K562 (cell line): Measurements from ENCODE around the gene MAN1B1. TPM values are rescaled to one million over a fixed set of nuclear protein-coding genes. Genes with fewer than 3 reads are reported as not detected.
A peak's percentile ranks its signal among the peaks of the same experiment; 100 is the strongest.

Experiments
- ATAC-seq: fragments of 200-7000 bp; cut with Tn5 transposase; 3 replicates; pipeline ENCODE4 v1.9.1; 2020; ENCODE audit warnings: moderate library complexity
- BruUV-seq: library from RNA; stranded (reverse); fragments of 400-500 nt; replicated peaks from 2 replicates; lab custom pipeline; 2021; lab: Mats Ljungman, UMichigan
- CTCF ChIA-PET: fragments of 300-600 bp; formaldehyde crosslinking; extraction: SDS; loops from one replicate; lab custom pipeline; 2021; ENCODE audit warnings: low intra/inter-chr PET ratio; lab: Yijun Ruan, JAX
- POLR2A ChIA-PET: fragments of 300-600, 350-650 bp; sonication (Branson Sonifier 250); formaldehyde crosslinking; extraction: SDS; loops from one replicate; lab custom pipeline; 2021; ENCODE audit warnings: antibody characterized with exemption, inconsistent platforms; lab: Yijun Ruan, JAX
- DNase-seq, 4 experiments: peaks; one replicate each; pipeline versions ENCODE4 v3.0.0 to v3.0.0-alpha.2; 2011 to 2018; ENCODE audit warnings: low spot score in 3 of 4, mixed read lengths in 3 of 4; ENCODE audit errors: extremely low read depth in 1 of 4
- FAIRE-seq: peaks from 2 replicates; lab custom pipeline; 2011; peaks lifted over from hg19 to GRCh38; lab: Jason Lieb, UNC
- H2AFZ ChIP-seq: 2 replicates; pipeline ENCODE4 v1.6.0; 2011; ENCODE audit warnings: low read depth, low read length, control low read depth, inconsistent platforms
- H3K27ac ChIP-seq: fragments of 200-600 bp; 3 replicates; pipeline ENCODE4 v1.8.0; 2011; ENCODE audit warnings: low read depth, mild to moderate bottlenecking, control low read depth, inconsistent platforms, low read length, moderate library complexity, mixed read lengths; ENCODE audit errors: extremely low read depth
- H3K27me3 ChIP-seq, 2 experiments: fragments of 300-600 bp in 1 of 2; 2 replicates in 1 of 2; 3 replicates in 1 of 2; pipeline versions ENCODE4 v1.6.0 to v1.8.0; 2011; ENCODE audit warnings: inconsistent platforms in 2 of 2, low read length in 2 of 2, mild to moderate bottlenecking in 1 of 2, mixed read lengths in 1 of 2, moderate library complexity in 1 of 2; ENCODE audit not compliant: control insufficient read depth in 2 of 2, insufficient read depth in 2 of 2
- H3K36me3 ChIP-seq: fragments of 300-600 bp; 3 replicates; pipeline ENCODE4 v1.8.0; 2011; ENCODE audit warnings: mild to moderate bottlenecking, low read length, inconsistent platforms; ENCODE audit not compliant: control insufficient read depth, insufficient read depth
- H3K4me1 ChIP-seq, 2 experiments: fragments of 200-600 bp in 1 of 2; replicated peaks in 1 of 2; 2 replicates in 1 of 2; 3 replicates in 1 of 2; pipeline versions ENCODE4 v1.5.1 to v1.8.0; 2011; ENCODE audit warnings: inconsistent platforms in 2 of 2, low read length in 2 of 2, mild to moderate bottlenecking in 1 of 2, mixed read lengths in 1 of 2, moderate library complexity in 1 of 2; ENCODE audit not compliant: control insufficient read depth in 2 of 2, insufficient read depth in 2 of 2
- H3K4me2 ChIP-seq: 2 replicates; pipeline ENCODE4 v1.6.1; 2011; ENCODE audit warnings: low read length, control low read depth, inconsistent platforms, mixed read lengths; ENCODE audit not compliant: insufficient read depth
- H3K4me3 ChIP-seq: fragments of 200-600 bp; sonication (generic), shearing (Covaris generic); 2 replicates; pipeline ENCODE4 v1.5.1; 2016; ENCODE audit warnings: control low read depth, inconsistent platforms
- H3K79me2 ChIP-seq: fragments of 200-600 bp; 3 replicates; pipeline ENCODE4 v1.8.0; 2011; ENCODE audit warnings: low read length, inconsistent platforms; ENCODE audit not compliant: control insufficient read depth, insufficient read depth
- H3K9ac ChIP-seq, 2 experiments: 2 replicates each; pipeline versions ENCODE4 v1.6.0 to v1.6.1; 2011; ENCODE audit warnings: low read depth in 2 of 2, low read length in 2 of 2, control low read depth in 1 of 2, inconsistent platforms in 1 of 2, mild to moderate bottlenecking in 1 of 2, mixed read lengths in 1 of 2; ENCODE audit not compliant: insufficient read depth in 1 of 2
- H3K9me1 ChIP-seq: one replicate; pipeline ENCODE4 v1.6.0; 2011; ENCODE audit warnings: inconsistent platforms, mild to moderate bottlenecking, low read length, moderate library complexity; ENCODE audit not compliant: control insufficient read depth, insufficient read depth
- H3K9me3 ChIP-seq: replicated peaks from 2 replicates; pipeline ENCODE4 v1.5.1; 2011; ENCODE audit warnings: low read depth, low read length, inconsistent platforms; ENCODE audit not compliant: control insufficient read depth, insufficient read depth
- H4K20me1 ChIP-seq: replicated peaks from 2 replicates; pipeline ENCODE4 v1.6.1; 2011; ENCODE audit warnings: low read length, inconsistent platforms, mixed read lengths; ENCODE audit not compliant: control insufficient read depth, insufficient read depth
- ATF3 ChIP-seq, 2 experiments: fragments of 450-650 bp in 1 of 2; sonication (generic) in 1 of 2; formaldehyde crosslinking in 1 of 2; IDR thresholded peaks in 1 of 2; conservative IDR thresholded peaks in 1 of 2; 2 replicates each; pipeline versions ENCODE4 v1.6.1 to v1.8.1; 2016 to 2023; ENCODE audit warnings: mild to moderate bottlenecking in 2 of 2, moderate library complexity in 2 of 2, inconsistent platforms in 1 of 2, missing genetic modification reagents in 1 of 2
- POLR2G ChIP-seq: fragments of 200-400 bp; formaldehyde crosslinking; IDR thresholded peaks from 2 replicates; pipeline ENCODE4 v1.6.1; 2017; ENCODE audit warnings: low read depth, mild to moderate bottlenecking, antibody characterized with exemption, low read length, moderate library complexity
- ZBTB33 ChIP-seq: sonication (generic); formaldehyde crosslinking; IDR thresholded peaks from 2 replicates; pipeline ENCODE4 v1.8.1; 2023; ENCODE audit warnings: mild to moderate bottlenecking, missing genetic modification reagents
- ZNF444 ChIP-seq: fragments of 250-450 bp; sonication (Bioruptor Pico); IDR thresholded peaks from 2 replicates; pipeline ENCODE4 v1.4.0; 2020; ENCODE audit warnings: mild to moderate bottlenecking, moderate library complexity
- WGBS: fragments of 100-300 bp; shearing (Covaris generic); methylation state at CpG from one replicate; pipeline ENCODE4 v1.1.6; 2016; ENCODE audit warnings: low coverage, mixed read lengths; ENCODE audit not compliant: insufficient coverage; ENCODE audit errors: missing lambda C conversion rate; 5-methylcytosine and 5-hydroxymethylcytosine counted together
- in situ Hi-C: fragments of 300-500 bp; cut with MboI; formaldehyde crosslinking; loops from 4 replicates; pipeline ENCODE4 v1.15.0; 2018; ENCODE audit warnings: inconsistent platforms, mixed read lengths
- intact Hi-C: fragments of 100-400 bp; cut with micrococcal nuclease; formaldehyde crosslinking; loops from 2 replicates; pipeline ENCODE4 v1.14.2; 2022
- polyA plus RNA-seq, 8 experiments: library from polyadenylated mRNA; depleted of rRNA in 4 of 8; stranded (reverse) in 5 of 8; unstranded in 3 of 8; fragments of >200 nt; fragmentation: Nextera tagmentation in 2 of 8; fragmentation: Illumina TruSeq in 1 of 8; extraction: Ambion mirVana in 2 of 8; extraction: Trizol in 1 of 8; gene quantifications; 2 replicates each; pipeline versions ENCODE4 v1.2.1 to v1.2.3, GENCODE V29; 2011 to 2014; ENCODE audit warnings: inconsistent platforms in 1 of 8, missing spikeins in 1 of 8
- total RNA-seq, 7 experiments: library from RNA; depleted of rRNA in 6 of 7; stranded (reverse); fragments of >200 nt in 6 of 7; fragmentation: Illumina TruSeq in 2 of 7; extraction: Trizol in 2 of 7; gene quantifications; 2 replicates each; pipeline versions ENCODE4 v1.2.1 to v1.2.3, GENCODE V29; 2011 to 2021; ENCODE audit warnings: low replicate concordance in 1 of 7

MAN1B1 gene
- total and polyA plus RNA-seq, 9 of the 15 experiments (the other 6 are each of a cell fraction or from before 2014, with no cell fraction given) = 0.55 to 36.6 (median 27.3) TPM

- Histone ChIP-seq H3K4me3 (no peak overlapping the region), H3K9me3 (no peaks in the 10 kb centered on the region), H3K4me2 (no peak overlapping the region), H3K9ac (peak overlapping the region in 1 of 2 experiments; percentile 37; a peak in 1 of 4 replicates), H3K79me2 (no peaks in the 10 kb centered on the region; the same call in 2 of the 3 replicates), H4K20me1 (no peaks in the 10 kb centered on the region), H3K27me3 (no peaks in the 10 kb centered on the region), H2AFZ (no peak overlapping the region), H3K4me1 (peaks cover 21 to 75% of the 10 kb centered on the region in 2 experiments), H3K27ac (no peak overlapping the region), H3K36me3 (peaks cover 10% of the 10 kb centered on the region; the same call in 1 of the 3 replicates), H3K9me1 (no peaks in the 10 kb centered on the region)
- intact Hi-C loops (no loop called here), in situ Hi-C loops (no loop called here)
- ChIA-PET CTCF (no interaction called here), POLR2A (interaction anchor here (0.6 to 1.0 kb wide), 2 partner anchors 9 to 50 kb away, joined by 3 read pairs; partner anchors contain the start of gene SAPCD2)
- no TSS peak for BruUV-seq
- TF ChIP-seq ZNF444 (CRISPR knock-in tag) = no peak
- peak; percentile 93 for TF ChIP-seq ZBTB33 (CRISPR knock-in tag)
- 0 out of 2 replicates have a peak, but pooled peaks have one; percentile 15 for TF ChIP-seq POLR2G
- peak; percentile 25; the same call in 1 of the 2 replicates for TF ChIP-seq ATF3 (IDR thresholded peaks at IDR 0.05)
- TF ChIP-seq ATF3 (CRISPR knock-in tag; conservative IDR thresholded peaks at IDR 0.05) = no peak
- FAIRE-seq = no peak
- no peak for DNase-seq
- ATAC-seq = no peak
- 73% methylated on average over 34 of the region's 51 CpGs for WGBS
These were observed 7.9 kb upstream of the MAN1B1 start for GRCh38 chr9:137078701-137079400.
